Trophoblast cell (in vitro differentiated cells and primary cell): ENCODE data around the gene KL.
A peak's percentile ranks its signal among the peaks of the same experiment; 100 is the strongest.

Experiments used
- DNase-seq, 2 donors: peaks; one replicate each; pipeline ENCODE4 v3.0.0-alpha.2; 2016
- H2AFZ ChIP-seq: 2 replicates; pipeline ENCODE4 v1.6.1; 2013; ENCODE audit warnings: low read length, moderate library complexity, mild to moderate bottlenecking; ENCODE audit not compliant: insufficient read depth, poor library complexity
- H2AK5ac ChIP-seq: 2 replicates; pipeline ENCODE4 v1.6.1; 2013; ENCODE audit warnings: mild to moderate bottlenecking, low read length
- H2BK120ac ChIP-seq: 2 replicates; pipeline ENCODE4 v1.6.1; 2013; ENCODE audit warnings: low read length, mild to moderate bottlenecking, moderate library complexity; ENCODE audit not compliant: insufficient read depth, poor library complexity
- H2BK12ac ChIP-seq: 2 replicates; pipeline ENCODE4 v1.6.1; 2013; ENCODE audit warnings: mild to moderate bottlenecking, low read length, moderate library complexity
- H2BK5ac ChIP-seq: 2 replicates; pipeline ENCODE4 v1.6.1; 2013; ENCODE audit warnings: low read length, low read depth, moderate library complexity, mild to moderate bottlenecking; ENCODE audit not compliant: poor library complexity
- H3K14ac ChIP-seq: 2 replicates; pipeline ENCODE4 v1.6.1; 2013; ENCODE audit warnings: mild to moderate bottlenecking, low read length
- H3K18ac ChIP-seq: 2 replicates; pipeline ENCODE4 v1.6.1; 2013; ENCODE audit warnings: mild to moderate bottlenecking, low read length
- H3K23ac ChIP-seq: 2 replicates; pipeline ENCODE4 v1.6.1; 2013; ENCODE audit warnings: low read length
- H3K27ac ChIP-seq: 2 replicates; pipeline ENCODE4 v1.5.1; 2013; ENCODE audit warnings: low read depth, mild to moderate bottlenecking, inconsistent platforms, low read length, moderate library complexity
- H3K27me3 ChIP-seq: 2 replicates; pipeline ENCODE4 v1.6.1; 2013; ENCODE audit warnings: inconsistent platforms, mild to moderate bottlenecking, low read length, moderate library complexity; ENCODE audit not compliant: insufficient read depth
- H3K36me3 ChIP-seq, 2 experiments: 1 replicate in 1 of 2; 2 replicates in 1 of 2; pipeline ENCODE4 v1.6.1; 2013; ENCODE audit warnings: low read length in 2 of 2, mild to moderate bottlenecking in 2 of 2, moderate library complexity in 1 of 2; ENCODE audit not compliant: insufficient read depth in 2 of 2, control insufficient read depth in 1 of 2
- H3K4ac ChIP-seq: 2 replicates; pipeline ENCODE4 v1.6.1; 2013; ENCODE audit warnings: low read depth, mild to moderate bottlenecking, low read length, moderate library complexity
- H3K4me1 ChIP-seq, 2 experiments: 1 replicate in 1 of 2; 2 replicates in 1 of 2; pipeline ENCODE4 v1.6.1; 2013; ENCODE audit warnings: low read length in 2 of 2, mild to moderate bottlenecking in 2 of 2, moderate library complexity in 1 of 2; ENCODE audit not compliant: insufficient read depth in 2 of 2, control insufficient read depth in 1 of 2
- H3K4me2 ChIP-seq: 2 replicates; pipeline ENCODE4 v1.6.1; 2013; ENCODE audit warnings: inconsistent platforms, mild to moderate bottlenecking, low read length, moderate library complexity
- H3K4me3 ChIP-seq: 2 replicates; pipeline ENCODE4 v1.5.1; 2013; ENCODE audit warnings: mild to moderate bottlenecking, low read depth, low read length, inconsistent platforms
- H3K79me1 ChIP-seq: one replicate; pipeline ENCODE4 v1.6.1; 2013; ENCODE audit warnings: low read length
- H3K79me2 ChIP-seq: 2 replicates; pipeline ENCODE4 v1.6.1; 2013; ENCODE audit warnings: low read length, mild to moderate bottlenecking; ENCODE audit not compliant: control insufficient read depth, insufficient read depth, poor library complexity
- H3K9ac ChIP-seq: 2 replicates; pipeline ENCODE4 v1.6.1; 2013; ENCODE audit warnings: mild to moderate bottlenecking, low read length
- H3K9me3 ChIP-seq: 2 replicates; pipeline ENCODE4 v1.6.1; 2013; ENCODE audit warnings: low read depth, mild to moderate bottlenecking, control low read depth, inconsistent platforms, low read length; ENCODE audit not compliant: insufficient read depth
- H4K12ac ChIP-seq: 2 replicates; pipeline ENCODE4 v1.6.1; 2013; ENCODE audit warnings: low read depth, mild to moderate bottlenecking, low read length, moderate library complexity
- H4K8ac ChIP-seq: 2 replicates; pipeline ENCODE4 v1.6.1; 2013; ENCODE audit warnings: low read depth, mild to moderate bottlenecking, low read length, moderate library complexity
- H4K91ac ChIP-seq: one replicate; pipeline ENCODE4 v1.6.1; 2013; ENCODE audit warnings: low read depth, mild to moderate bottlenecking, low read length, moderate library complexity
- WGBS: extraction: QIAGEN DNeasy Blood & Tissue Kit; methylation state at CpG from one replicate; pipeline ENCODE4 v1.1.7; 2013; ENCODE audit warnings: missing lambda C conversion rate; ENCODE audit not compliant: insufficient read length, insufficient coverage; ENCODE audit errors: extremely low coverage; 5-methylcytosine and 5-hydroxymethylcytosine counted together

KL gene

DNA sequence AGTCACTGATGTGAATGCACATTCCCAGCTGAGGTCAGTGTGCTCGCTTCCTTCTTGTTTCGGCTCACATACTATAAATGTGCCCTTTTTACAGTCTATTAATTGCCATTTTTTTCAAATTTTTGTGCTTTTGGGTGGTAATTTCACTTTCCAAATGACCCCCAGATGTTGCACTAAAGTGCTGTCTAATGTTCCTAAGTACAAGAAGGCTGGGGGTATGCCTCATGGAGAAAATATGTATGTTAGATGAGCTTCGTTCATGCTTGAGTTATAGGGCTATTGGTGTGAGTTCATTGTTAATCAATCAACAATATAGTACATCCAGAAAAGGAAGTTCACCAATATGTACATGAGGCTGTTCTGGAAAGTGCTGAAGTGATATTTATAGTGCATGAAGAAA is 84.7 kb downstream of the KL start:
- no peak overlapping the region for H2AK5ac ChIP-seq
- no CpG with 5 or more reads among the region's 3 CpGs for WGBS

DNA sequence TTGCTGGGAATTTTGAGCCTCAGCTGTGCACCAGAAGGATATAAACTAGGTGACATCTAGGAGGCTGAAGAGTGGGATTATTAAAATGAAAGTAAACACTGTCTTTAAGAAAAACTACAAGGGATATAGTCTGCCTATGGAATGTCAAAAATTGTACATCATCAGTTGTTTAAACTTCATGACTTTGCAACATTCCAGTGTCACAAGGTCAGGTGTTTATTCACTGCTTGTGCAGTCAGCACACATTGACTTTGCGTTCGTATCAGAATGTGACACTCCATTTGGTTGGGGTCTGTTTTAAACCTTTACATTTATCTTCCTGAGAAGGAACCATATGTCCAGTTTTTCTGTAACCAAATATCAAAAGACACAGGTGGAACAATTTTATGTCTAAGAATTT is 85.6 kb downstream of the KL start:
- Histone ChIP-seq H4K8ac (no peak overlapping the region), H3K4ac (no peak overlapping the region), H3K27me3 (no peaks in the 10 kb centered on the region), H3K23ac (no peak overlapping the region), H4K91ac (no peak overlapping the region), H3K79me1 (no peaks in the 10 kb centered on the region), H2AK5ac (no peak overlapping the region), H4K12ac (no peak overlapping the region), H2BK12ac (no peak overlapping the region), H3K9ac (no peak overlapping the region), H2BK120ac (no peak overlapping the region), H3K4me3 (no peak overlapping the region), H3K14ac (no peak overlapping the region), H3K36me3 (peaks cover 4 to 9% of the 10 kb centered on the region in 2 experiments), H3K27ac (no peak overlapping the region), H3K79me2 (no peaks in the 10 kb centered on the region), H2BK5ac (no peak overlapping the region), H3K4me2 (no peak overlapping the region), H2AFZ (no peak overlapping the region), H3K9me3 (no peaks in the 10 kb centered on the region), H3K18ac (no peak overlapping the region), H3K4me1 (no peaks in the 10 kb centered on the region)
- peak in 1 of 2 donors; percentile 15 for DNase-seq
- no CpG with 5 or more reads among the region's 2 CpGs for WGBS

More for the DNA sequence above, 84.7 kb downstream of the KL start:
- H2BK5ac ChIP-seq: no peak overlapping the region
- H3K27me3 ChIP-seq: no peaks in the 10 kb centered on the region
- H3K9me3 ChIP-seq: no peaks in the 10 kb centered on the region
- no peaks in the 10 kb centered on the region for H3K4me1 ChIP-seq
- H3K4me3 ChIP-seq: no peak overlapping the region
- no peak overlapping the region for H2AFZ ChIP-seq
- no peaks in the 10 kb centered on the region for H3K79me1 ChIP-seq
- H2BK120ac ChIP-seq: no peak overlapping the region
- no peak overlapping the region for H2BK12ac ChIP-seq
- H4K12ac ChIP-seq: no peak overlapping the region
- no peak overlapping the region for H3K4me2 ChIP-seq
- DNase-seq: no peak
- H3K79me2 ChIP-seq: no peaks in the 10 kb centered on the region
- no peak overlapping the region for H3K23ac ChIP-seq
- H3K27ac ChIP-seq: no peak overlapping the region
- no peak overlapping the region for H3K4ac ChIP-seq
- no peak overlapping the region for H3K18ac ChIP-seq
- no peak overlapping the region for H4K91ac ChIP-seq
- H4K8ac ChIP-seq: no peak overlapping the region
- no peak overlapping the region for H3K9ac ChIP-seq
- H3K14ac ChIP-seq: no peak overlapping the region
- H3K36me3 ChIP-seq: peaks cover under 1 to 3% of the 10 kb centered on the region in 2 experiments

DNA sequence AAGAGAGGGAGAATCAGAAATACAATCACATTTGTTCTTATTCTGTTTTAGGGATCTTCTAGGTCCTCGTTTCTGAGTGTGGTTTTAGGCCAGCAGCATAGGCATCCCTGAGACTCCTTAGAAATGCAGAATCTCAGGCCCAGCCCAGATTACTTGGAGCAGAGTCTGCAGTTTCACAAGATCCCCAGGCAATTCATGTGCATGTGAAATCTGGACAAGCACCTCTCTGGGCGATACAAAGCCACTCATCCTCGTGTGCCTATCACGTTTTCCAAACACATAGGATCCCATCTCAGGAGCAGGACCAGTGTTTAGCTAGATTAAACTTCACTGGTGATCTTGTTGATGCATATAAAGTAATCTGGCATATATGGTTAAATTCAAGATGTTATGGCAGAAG is 87.2 kb downstream of the KL start:
- no peaks in the 10 kb centered on the region for H3K9me3 ChIP-seq
- H2BK120ac ChIP-seq: no peak overlapping the region
- no peak overlapping the region for H3K23ac ChIP-seq
- no peak overlapping the region for H3K4me3 ChIP-seq
- no peak overlapping the region for H3K27ac ChIP-seq
- H3K4me1 ChIP-seq: no peaks in the 10 kb centered on the region
- H3K4me2 ChIP-seq: no peak overlapping the region
- no peaks in the 10 kb centered on the region for H3K79me1 ChIP-seq
- no peak overlapping the region for H2BK5ac ChIP-seq
- no peak overlapping the region for H3K9ac ChIP-seq
- no peak overlapping the region for H2BK12ac ChIP-seq
- no CpG with 5 or more reads among the region's 4 CpGs for WGBS
- no peak overlapping the region for H2AK5ac ChIP-seq
- H4K12ac ChIP-seq: no peak overlapping the region
- peaks cover 4 to 10% of the 10 kb centered on the region in 2 experiments for H3K36me3 ChIP-seq
- no peak overlapping the region for H3K4ac ChIP-seq
- no peaks in the 10 kb centered on the region for H3K27me3 ChIP-seq
- H2AFZ ChIP-seq: no peak overlapping the region
- H3K79me2 ChIP-seq: no peaks in the 10 kb centered on the region
- no peak overlapping the region for H3K14ac ChIP-seq
- H4K91ac ChIP-seq: no peak overlapping the region
- H4K8ac ChIP-seq: no peak overlapping the region
- no peak overlapping the region for H3K18ac ChIP-seq
- no peak for DNase-seq

DNA sequence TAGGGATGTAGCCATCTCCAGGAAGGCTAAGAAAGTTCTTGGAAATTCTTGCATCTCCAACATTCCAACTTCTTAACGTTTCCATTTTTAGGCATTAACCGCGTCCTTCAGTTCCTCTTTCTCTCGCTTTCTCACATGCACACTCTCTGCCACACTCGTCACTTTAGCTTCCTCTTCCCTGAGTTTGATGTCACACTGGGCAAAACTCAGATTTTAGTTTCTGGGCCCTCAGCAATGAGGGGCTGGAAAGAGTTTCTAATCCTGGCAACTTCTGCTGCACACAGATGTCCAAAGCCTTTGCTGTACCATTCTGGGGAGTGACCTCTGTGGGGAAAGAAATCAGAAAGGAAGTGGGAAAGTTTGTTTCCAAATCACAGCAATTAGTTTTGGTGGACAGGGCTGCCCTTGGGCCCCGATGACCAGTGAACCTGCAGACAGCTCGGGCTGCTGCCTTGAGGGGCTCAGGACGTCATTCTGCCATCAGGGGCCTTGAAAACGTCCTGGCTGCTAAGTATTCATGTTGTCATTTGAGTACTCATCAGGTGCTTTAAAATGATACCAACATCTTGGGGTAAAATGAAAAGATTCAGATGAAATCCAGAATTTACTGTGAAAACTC is 89.3 kb downstream of the KL start:
- Histone ChIP-seq H4K8ac (no peak overlapping the region), H3K9me3 (no peaks in the 10 kb centered on the region), H3K4ac (no peak overlapping the region), H3K4me3 (no peak overlapping the region), H3K14ac (no peak overlapping the region), H2AFZ (no peak overlapping the region), H3K9ac (no peak overlapping the region), H3K36me3 (peaks cover 8 to 20% of the 10 kb centered on the region in 2 experiments), H3K27ac (no peak overlapping the region), H2AK5ac (no peak overlapping the region), H3K79me1 (no peaks in the 10 kb centered on the region), H2BK120ac (no peak overlapping the region), H2BK12ac (no peak overlapping the region), H3K79me2 (no peaks in the 10 kb centered on the region), H3K23ac (no peak overlapping the region), H3K18ac (no peak overlapping the region), H4K12ac (no peak overlapping the region), H4K91ac (no peak overlapping the region), H3K4me2 (no peak overlapping the region), H3K4me1 (no peaks in the 10 kb centered on the region), H2BK5ac (no peak overlapping the region), H3K27me3 (no peaks in the 10 kb centered on the region)
- peak in 1 of 2 donors; percentile 21 for DNase-seq
- no CpG with 5 or more reads among the region's 9 CpGs for WGBS
